GM19452 (cell line): ENCODE data around the gene TMPO.
"Not testable (repeated sequence)": the region's sequence is repeated elsewhere in the genome, so short reads cannot be mapped to it uniquely, and the experiment has no call there.

Experiments
- ATAC-seq: cut with Tn5 transposase; IDR thresholded peaks from one replicate; pipeline ENCODE4 v1.9.1; 2021; ENCODE audit not compliant: unreplicated experiment

TMPO gene

GRCh38 chr12:98578392-98578791 lies 63.0 kb downstream of the TMPO start:
- no peak for ATAC-seq

- ATAC-seq = no peak
Measured at GRCh38 chr12:98578821-98579220, 63.4 kb downstream of the TMPO start.

- no peak for ATAC-seq
Measured at GRCh38 chr12:98579347-98579746, 64.0 kb downstream of the TMPO start.

GRCh38 chr12:98579835-98580234 lies 64.4 kb downstream of the TMPO start:
- no peak for ATAC-seq

- no peak for ATAC-seq
Measured at GRCh38 chr12:98580695-98581094, 65.3 kb downstream of the TMPO start.

- ATAC-seq = no peak
Measured at GRCh38 chr12:98581101-98581500, 65.7 kb downstream of the TMPO start.

- ATAC-seq = no peak
Measured at GRCh38 chr12:98582093-98582492, 66.7 kb downstream of the TMPO start.

GRCh38 chr12:98587084-98587483 lies 71.7 kb downstream of the TMPO start:
- ATAC-seq = no peak

- ATAC-seq = no peak
Measured at GRCh38 chr12:98591209-98591608, 75.8 kb downstream of the TMPO start.

- peak; percentile 1 for ATAC-seq
Measured at GRCh38 chr12:98592825-98593322, 77.5 kb downstream of the TMPO start.

GRCh38 chr12:98593351-98594049 lies 78.1 kb downstream of the TMPO start, which contains the start of gene SLC25A3:
Gene SLC25A3, plus strand, starts transcription at chr12:98593686. Its CDS starts 293 bp downstream, at chr12:98593979.
- peak; percentile 99 for ATAC-seq

GRCh38 chr12:98594050-98594835 lies 78.9 kb downstream of the TMPO start:
- no peak for ATAC-seq

GRCh38 chr12:98595243-98595988 lies 80.0 kb downstream of the TMPO start:
- no peak for ATAC-seq

- not testable (repeated sequence) for ATAC-seq
Measured at GRCh38 chr12:98597313-98597712, 81.9 kb downstream of the TMPO start.
